Measurements from ENCODE around the gene NKTR.

The NKTR gene

DNA sequence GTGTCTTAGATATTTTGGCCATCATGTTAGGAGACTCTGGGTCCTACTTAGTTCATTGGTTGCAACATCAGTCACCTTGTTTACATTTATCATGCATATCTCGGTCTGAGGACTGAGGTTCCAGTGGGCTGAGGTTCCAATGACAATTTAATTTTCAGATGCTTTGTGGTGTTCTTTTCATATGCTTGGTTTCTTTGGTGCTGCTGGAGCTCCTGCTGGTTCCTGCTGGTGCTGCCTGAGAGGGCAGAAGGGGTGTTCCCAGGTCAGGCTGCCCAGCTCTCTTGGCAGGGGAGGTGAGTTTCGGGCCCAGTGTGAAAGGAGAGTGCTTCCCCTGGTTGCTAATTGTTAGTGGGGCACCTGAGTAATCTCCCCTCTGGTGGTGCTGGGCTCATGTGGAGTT is 78.0 kb downstream of the NKTR start:
- TF ChIP-seq, protein P1, sequence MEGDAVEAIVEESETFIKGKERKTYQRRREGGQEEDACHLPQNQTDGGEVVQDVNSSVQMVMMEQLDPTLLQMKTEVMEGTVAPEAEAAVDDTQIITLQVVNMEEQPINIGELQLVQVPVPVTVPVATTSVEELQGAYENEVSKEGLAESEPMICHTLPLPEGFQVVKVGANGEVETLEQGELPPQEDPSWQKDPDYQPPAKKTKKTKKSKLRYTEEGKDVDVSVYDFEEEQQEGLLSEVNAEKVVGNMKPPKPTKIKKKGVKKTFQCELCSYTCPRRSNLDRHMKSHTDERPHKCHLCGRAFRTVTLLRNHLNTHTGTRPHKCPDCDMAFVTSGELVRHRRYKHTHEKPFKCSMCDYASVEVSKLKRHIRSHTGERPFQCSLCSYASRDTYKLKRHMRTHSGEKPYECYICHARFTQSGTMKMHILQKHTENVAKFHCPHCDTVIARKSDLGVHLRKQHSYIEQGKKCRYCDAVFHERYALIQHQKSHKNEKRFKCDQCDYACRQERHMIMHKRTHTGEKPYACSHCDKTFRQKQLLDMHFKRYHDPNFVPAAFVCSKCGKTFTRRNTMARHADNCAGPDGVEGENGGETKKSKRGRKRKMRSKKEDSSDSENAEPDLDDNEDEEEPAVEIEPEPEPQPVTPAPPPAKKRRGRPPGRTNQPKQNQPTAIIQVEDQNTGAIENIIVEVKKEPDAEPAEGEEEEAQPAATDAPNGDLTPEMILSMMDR (IDR thresholded peaks at IDR 0.05; ENCODE audit: insufficient read depth, low read length, poor library complexity, severe bottlenecking), result no peak
- no peaks in the 10 kb centered on the region for H3K27me3 ChIP-seq (replicated peaks; ENCODE audit: control insufficient read depth, insufficient read depth, low read length)
- no peak overlapping the region for H3K4me3 ChIP-seq (replicated peaks; ENCODE audit: low read depth, low read length)
- no peaks in the 10 kb centered on the region for H3K36me3 ChIP-seq (ENCODE audit: control insufficient read depth, insufficient read depth, low read length)
- DNase-seq (ENCODE audit: extremely low read depth, insufficient read length), result no peak

GRCh38 chr3:42680271-42680670 is 79.8 kb downstream of the NKTR start:
- H3K36me3 ChIP-seq (ENCODE audit: control insufficient read depth, insufficient read depth, low read length), result no peaks in the 10 kb centered on the region
- H3K4me3 ChIP-seq (replicated peaks; ENCODE audit: low read depth, low read length), result no peak overlapping the region
- H3K27me3 ChIP-seq (replicated peaks; ENCODE audit: control insufficient read depth, insufficient read depth, low read length), result no peaks in the 10 kb centered on the region
- TF ChIP-seq, protein P1 (IDR thresholded peaks at IDR 0.05; ENCODE audit: insufficient read depth, low read length, poor library complexity, severe bottlenecking), result no peak
- no peak for DNase-seq (ENCODE audit: extremely low read depth, insufficient read length)

DNA sequence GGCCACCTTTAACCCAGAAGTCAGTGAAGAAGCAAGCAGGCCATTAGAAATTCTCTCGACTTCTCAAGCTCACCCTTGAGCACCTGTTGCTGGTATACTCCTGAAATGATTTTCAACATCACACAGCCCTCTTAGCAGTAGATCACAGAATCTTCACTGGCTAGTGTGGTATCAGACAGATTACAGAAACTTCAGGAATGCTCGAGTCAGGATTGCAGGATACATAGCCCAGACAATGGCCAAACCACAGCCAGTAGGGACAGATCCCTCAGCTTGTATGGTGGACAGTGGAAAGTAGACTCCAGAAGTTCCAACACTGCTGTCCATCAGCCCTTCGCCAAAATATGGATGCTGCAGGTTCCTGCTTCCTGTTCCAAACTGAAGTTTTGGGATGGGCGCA is 80.3 kb downstream of the NKTR start:
- TF ChIP-seq, protein P1 (IDR thresholded peaks at IDR 0.05; ENCODE audit: insufficient read depth, low read length, poor library complexity, severe bottlenecking), result no peak
- no peaks in the 10 kb centered on the region for H3K36me3 ChIP-seq (ENCODE audit: control insufficient read depth, insufficient read depth, low read length)
- no peaks in the 10 kb centered on the region for H3K27me3 ChIP-seq (replicated peaks; ENCODE audit: control insufficient read depth, insufficient read depth, low read length)
- no peak overlapping the region for H3K4me3 ChIP-seq (replicated peaks; ENCODE audit: low read depth, low read length)
- no peak for DNase-seq (ENCODE audit: extremely low read depth, insufficient read length)

- DNase-seq (ENCODE audit: extremely low read depth, insufficient read length), result no peak
- H3K4me3 ChIP-seq (replicated peaks; ENCODE audit: low read depth, low read length), result no peak overlapping the region
- TF ChIP-seq, protein P1 (IDR thresholded peaks at IDR 0.05; ENCODE audit: insufficient read depth, low read length, poor library complexity, severe bottlenecking), result no peak
- H3K27me3 ChIP-seq (replicated peaks; ENCODE audit: control insufficient read depth, insufficient read depth, low read length), result no peaks in the 10 kb centered on the region
- no peaks in the 10 kb centered on the region for H3K36me3 ChIP-seq (ENCODE audit: control insufficient read depth, insufficient read depth, low read length)
Observed at GRCh38 chr3:42681361-42682038, 81.0 kb downstream of the NKTR start.

GRCh38 chr3:42682301-42683070 is 82.0 kb downstream of the NKTR start:
- DNase-seq (ENCODE audit: extremely low read depth, insufficient read length), result no peak
- no peak overlapping the region for H3K4me3 ChIP-seq (replicated peaks; ENCODE audit: low read depth, low read length)
- TF ChIP-seq, protein P1 (IDR thresholded peaks at IDR 0.05; ENCODE audit: insufficient read depth, low read length, poor library complexity, severe bottlenecking), result no peak
- H3K36me3 ChIP-seq (ENCODE audit: control insufficient read depth, insufficient read depth, low read length), result no peaks in the 10 kb centered on the region
- no peaks in the 10 kb centered on the region for H3K27me3 ChIP-seq (replicated peaks; ENCODE audit: control insufficient read depth, insufficient read depth, low read length)
